Peyer's patch (tissue), 4 donors: Measurements from ENCODE around the gene DOCK9.

Source experiments
- POLR2A ChIP-seq, 2 donors: fragments of 450-650 bp; IDR thresholded peaks; one replicate each; pipeline ENCODE4 v1.5.1; 2017; ENCODE audit warnings: antibody characterized with exemption in 2 of 2, mild to moderate bottlenecking in 2 of 2, moderate library complexity in 2 of 2
- TF ChIP-seq, protein P1 (sequence below), 6 experiments: fragments of 450-650 bp in 4 of 6; fragments of 200-600 bp in 2 of 6; sonication (generic) in 1 of 6; IDR thresholded peaks; one replicate each; pipeline ENCODE4 v1.5.1; 2017 to 2019; ENCODE audit warnings: antibody characterized with exemption in 6 of 6, mild to moderate bottlenecking in 3 of 6, moderate library complexity in 1 of 6

DNA sequence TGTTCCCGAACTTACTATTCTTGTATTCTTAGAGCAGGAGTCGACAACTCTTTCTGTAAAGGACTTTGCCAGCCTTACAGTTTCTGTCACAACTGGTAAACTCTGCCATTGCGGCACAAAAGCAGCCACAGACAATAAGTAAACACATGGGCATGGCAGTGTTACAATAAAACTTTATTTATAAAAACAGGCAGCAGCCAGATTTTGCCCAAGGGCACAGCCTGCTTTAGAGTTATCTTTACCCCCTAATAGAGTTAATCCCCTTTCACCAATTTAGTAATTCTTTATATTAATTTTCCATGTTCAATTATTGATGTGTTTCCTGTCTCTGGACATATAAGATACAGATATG lies 19.4 kb downstream of the DOCK9 start:
- TF ChIP-seq, protein P1, sequence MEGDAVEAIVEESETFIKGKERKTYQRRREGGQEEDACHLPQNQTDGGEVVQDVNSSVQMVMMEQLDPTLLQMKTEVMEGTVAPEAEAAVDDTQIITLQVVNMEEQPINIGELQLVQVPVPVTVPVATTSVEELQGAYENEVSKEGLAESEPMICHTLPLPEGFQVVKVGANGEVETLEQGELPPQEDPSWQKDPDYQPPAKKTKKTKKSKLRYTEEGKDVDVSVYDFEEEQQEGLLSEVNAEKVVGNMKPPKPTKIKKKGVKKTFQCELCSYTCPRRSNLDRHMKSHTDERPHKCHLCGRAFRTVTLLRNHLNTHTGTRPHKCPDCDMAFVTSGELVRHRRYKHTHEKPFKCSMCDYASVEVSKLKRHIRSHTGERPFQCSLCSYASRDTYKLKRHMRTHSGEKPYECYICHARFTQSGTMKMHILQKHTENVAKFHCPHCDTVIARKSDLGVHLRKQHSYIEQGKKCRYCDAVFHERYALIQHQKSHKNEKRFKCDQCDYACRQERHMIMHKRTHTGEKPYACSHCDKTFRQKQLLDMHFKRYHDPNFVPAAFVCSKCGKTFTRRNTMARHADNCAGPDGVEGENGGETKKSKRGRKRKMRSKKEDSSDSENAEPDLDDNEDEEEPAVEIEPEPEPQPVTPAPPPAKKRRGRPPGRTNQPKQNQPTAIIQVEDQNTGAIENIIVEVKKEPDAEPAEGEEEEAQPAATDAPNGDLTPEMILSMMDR (IDR thresholded peaks at IDR 0.05), result no peak
- no peak for TF ChIP-seq POLR2A (IDR thresholded peaks at IDR 0.05)
